NT2/D1 (cell line): ENCODE measurements around the gene BIRC2.

Experiments
- SUZ12 ChIP-seq: IDR thresholded peaks from 2 replicates; pipeline ENCODE4 v1.6.1; 2011; ENCODE audit not compliant: insufficient read length, insufficient read depth; ENCODE audit errors: extremely low read depth
- YY1 ChIP-seq: IDR thresholded peaks from 2 replicates; pipeline ENCODE4 v1.6.1; 2011; ENCODE audit not compliant: insufficient read length, insufficient read depth

DNA sequence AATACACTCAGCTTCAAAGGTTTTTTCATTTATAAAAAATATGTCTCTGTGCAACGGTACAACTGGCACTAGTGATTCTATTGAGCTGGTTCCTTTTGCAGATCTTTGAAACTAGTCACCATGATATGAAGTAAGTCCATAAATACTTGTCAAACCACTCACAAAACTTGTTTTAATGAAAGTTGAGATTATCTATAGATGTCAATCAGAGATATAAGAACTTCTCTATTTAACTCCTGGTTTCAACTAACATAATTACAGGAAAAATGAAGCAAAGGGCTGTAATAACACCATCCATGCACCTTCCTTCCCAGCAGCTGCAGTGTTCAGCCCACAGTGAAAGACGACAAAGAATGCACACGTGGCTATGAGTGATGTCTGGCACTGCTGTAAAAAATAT is 60.9 kb downstream of the BIRC2 start:
- no peak for TF ChIP-seq SUZ12
- no peak for TF ChIP-seq YY1
